Suprapubic skin (tissue), 3 donors: ENCODE results near the gene ZNF546.

Experiments used
- EP300 ChIP-seq: sonication (generic); formaldehyde crosslinking; IDR thresholded peaks from one replicate; pipeline ENCODE4 v1.6.1; 2017; ENCODE audit warnings: antibody characterized with exemption
- TF ChIP-seq, protein P1 (sequence below), 2 donors: fragments of 200-600 bp in 1 of 2; fragments of 450-650 bp in 1 of 2; sonication (generic) in 1 of 2; IDR thresholded peaks; one replicate each; pipeline ENCODE4 v1.5.1; 2016 to 2019; ENCODE audit warnings: antibody characterized with exemption in 2 of 2, mild to moderate bottlenecking in 1 of 2, moderate library complexity in 1 of 2

DNA sequence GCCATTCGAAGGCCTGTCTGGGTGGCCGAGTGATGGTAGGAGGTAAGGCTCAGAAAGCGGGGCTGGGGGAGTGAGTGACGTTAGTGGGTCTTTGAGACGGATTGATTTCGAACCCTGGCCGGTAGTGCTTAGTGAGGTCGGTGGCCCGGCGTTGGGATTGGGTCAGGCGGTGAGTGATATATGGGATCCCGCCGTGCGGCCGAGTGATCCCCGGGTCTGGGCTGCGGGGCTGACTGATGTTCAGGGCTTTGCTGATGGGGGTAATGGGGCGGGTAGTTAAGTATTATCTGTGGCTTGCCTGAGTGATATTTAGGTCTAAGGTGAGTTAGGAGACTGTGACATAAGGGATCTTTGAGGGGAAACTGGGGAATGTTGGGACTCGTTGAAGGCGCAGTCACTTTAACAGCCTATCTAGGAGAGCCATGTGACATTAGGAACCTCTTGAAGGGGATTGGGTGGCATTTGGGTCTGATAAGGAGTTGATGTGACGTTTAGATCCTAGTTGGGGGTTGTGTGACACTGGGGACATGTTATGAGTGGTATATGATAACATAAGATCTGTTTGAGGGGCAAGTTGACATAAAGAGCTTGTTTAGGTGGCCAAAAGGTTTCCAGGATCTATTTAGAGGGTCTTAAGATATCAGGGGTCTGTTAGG lies 25.4 kb upstream of the ZNF546 start:
- TF ChIP-seq EP300: no peak
- TF ChIP-seq, protein P1, sequence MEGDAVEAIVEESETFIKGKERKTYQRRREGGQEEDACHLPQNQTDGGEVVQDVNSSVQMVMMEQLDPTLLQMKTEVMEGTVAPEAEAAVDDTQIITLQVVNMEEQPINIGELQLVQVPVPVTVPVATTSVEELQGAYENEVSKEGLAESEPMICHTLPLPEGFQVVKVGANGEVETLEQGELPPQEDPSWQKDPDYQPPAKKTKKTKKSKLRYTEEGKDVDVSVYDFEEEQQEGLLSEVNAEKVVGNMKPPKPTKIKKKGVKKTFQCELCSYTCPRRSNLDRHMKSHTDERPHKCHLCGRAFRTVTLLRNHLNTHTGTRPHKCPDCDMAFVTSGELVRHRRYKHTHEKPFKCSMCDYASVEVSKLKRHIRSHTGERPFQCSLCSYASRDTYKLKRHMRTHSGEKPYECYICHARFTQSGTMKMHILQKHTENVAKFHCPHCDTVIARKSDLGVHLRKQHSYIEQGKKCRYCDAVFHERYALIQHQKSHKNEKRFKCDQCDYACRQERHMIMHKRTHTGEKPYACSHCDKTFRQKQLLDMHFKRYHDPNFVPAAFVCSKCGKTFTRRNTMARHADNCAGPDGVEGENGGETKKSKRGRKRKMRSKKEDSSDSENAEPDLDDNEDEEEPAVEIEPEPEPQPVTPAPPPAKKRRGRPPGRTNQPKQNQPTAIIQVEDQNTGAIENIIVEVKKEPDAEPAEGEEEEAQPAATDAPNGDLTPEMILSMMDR (IDR thresholded peaks at IDR 0.05): no peak
